Erythroblast (primary cell): ENCODE results near the gene ALG14.

Source experiments
- GATA1 ChIP-seq: IDR thresholded peaks from 2 replicates; pipeline ENCODE4 v1.6.1; 2011; ENCODE audit warnings: low read depth, mild to moderate bottlenecking, control low read depth, low read length, moderate library complexity
- POLR2A ChIP-seq: IDR thresholded peaks from 2 replicates; pipeline ENCODE4 v1.6.1; 2011; ENCODE audit warnings: mild to moderate bottlenecking, low read length

DNA sequence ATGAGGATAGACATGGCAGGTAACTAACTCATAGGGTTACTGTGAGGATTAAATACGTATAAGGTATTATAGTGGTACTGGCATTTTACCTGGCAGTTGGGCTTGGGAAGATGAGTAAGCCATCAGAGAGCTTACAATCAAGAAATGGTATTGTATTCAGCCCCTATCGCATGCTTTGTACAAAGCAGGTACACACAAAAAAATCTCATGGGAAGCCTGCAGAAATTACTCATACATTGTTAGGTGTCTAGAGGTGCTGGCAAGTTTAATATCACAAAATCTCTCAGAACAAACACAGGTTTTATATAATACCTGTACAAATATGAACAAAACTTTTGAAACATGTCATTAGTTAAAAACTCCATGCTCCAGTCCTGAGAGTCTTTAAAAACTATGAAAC lies 74.0 kb downstream of the ALG14 start:
- TF ChIP-seq POLR2A (no peak), GATA1 (no peak)
